GM19023 (cell line): ENCODE results near the gene STARD5.
A peak's percentile ranks its signal among the peaks of the same experiment; 100 is the strongest.

Experiments used
- ATAC-seq: cut with Tn5 transposase; IDR thresholded peaks from one replicate; pipeline ENCODE4 v1.9.1; 2021; ENCODE audit warnings: mild to moderate bottlenecking, moderate library complexity; ENCODE audit not compliant: unreplicated experiment

Gene STARD5

DNA sequence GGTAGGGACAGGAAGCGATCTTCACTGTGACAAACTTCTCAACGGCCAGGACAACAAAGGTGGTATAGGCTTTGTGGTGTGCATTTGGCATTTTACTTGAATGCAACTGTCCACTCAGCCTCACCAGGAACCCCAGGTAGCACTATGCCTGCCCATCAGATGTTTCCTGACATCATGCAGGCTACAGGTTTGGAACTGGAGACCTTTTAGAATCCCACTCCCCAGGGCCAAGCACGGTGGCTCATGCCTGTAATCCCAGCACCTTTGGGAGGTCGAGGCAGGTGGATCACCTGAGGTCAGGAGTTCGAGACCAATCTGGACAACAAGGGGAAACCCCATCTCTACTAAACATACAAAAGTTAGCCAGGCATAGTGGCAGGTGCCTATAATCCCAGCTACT lies 9.6 kb downstream of the STARD5 start:
- ATAC-seq = no peak

DNA sequence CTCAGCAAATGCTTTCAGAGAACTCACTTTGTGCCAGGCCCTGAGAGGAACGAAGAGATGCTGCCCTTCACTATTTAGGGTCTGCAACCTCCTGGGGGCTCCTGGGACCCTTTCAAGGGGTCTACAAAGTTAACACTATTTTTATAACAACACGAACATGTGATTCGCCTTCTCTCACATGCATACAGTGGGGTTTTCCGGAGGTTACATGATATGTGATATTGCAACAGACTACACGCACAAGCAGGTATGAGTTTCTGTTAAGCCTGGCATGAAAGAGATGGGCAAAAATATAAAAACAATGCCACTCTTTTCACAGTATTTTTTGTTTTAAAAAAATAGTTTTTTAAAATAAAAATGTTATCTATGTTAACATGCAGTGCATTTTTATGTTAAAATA lies 10.3 kb downstream of the STARD5 start:
- no peak for ATAC-seq

DNA sequence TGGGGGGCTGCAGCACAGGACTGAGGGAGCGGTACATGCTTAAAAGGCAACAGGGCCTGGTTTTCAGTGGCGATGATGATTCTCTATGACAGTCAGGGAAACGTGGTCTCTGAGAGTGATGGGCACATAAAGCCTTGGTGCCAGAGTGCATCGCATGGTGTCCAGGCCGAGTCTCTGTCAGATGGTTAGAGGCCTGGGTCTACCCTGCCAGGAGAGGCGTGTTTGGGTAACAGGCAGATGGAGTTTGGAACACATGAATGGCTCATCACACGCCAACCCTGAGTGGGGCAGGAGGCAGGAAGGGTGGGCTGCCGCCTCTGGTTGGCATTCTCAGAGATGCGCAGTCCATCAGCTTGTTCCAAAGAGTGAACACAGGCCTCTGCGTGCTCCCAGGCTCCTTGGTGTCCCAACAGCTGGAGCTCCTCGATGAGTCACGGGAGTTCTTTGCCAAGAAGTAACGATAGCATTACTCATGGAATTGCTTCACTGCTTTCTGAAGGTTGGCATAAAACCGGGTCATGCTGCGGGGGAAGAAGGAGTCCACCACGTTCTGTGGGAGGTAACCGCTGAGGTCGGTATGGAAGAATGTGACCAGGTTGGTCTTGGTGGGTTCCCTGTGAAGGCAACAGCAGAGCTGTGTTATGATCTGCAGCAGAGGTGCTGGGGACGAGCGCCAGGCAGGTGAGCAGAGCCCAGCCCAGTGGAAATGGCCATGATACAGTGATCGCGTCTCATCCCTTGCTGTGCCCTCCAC lies 11.0 kb downstream of the STARD5 start:
- ATAC-seq = no peak

DNA sequence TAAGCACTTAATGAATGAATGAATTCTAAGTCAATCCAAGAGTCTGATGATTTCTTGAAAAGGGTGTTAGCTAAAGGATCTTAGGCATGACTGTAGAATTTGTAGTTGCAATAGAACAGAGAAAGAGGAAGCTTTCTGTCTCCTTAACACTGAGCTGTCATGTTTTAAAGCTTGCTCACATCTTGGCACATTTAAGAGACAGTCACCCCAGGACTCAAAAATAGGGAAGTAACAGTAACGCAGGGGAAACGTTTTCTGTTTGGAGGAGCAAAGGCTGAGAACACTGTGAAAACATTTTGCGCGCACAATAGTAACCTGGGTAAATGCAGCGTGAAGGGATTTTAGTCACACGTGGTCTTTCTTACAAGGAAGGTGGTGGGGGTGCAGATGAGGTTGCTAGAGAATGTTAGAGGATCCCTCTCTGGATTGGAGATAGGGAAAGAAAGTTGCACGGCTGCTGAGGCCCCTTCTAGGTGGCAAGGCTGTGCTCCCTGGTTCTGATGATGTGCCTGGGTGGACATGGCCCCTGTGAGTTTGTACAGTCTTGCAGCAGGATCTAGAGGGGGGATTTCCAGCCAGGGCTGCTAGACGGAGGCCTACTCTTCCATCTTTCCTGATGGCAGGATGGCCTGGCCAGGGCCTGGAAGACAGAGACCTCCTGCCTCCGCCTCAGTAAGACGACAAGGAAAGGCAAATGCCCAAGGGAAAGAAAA lies 12.0 kb downstream of the STARD5 start:
- ATAC-seq = no peak

DNA sequence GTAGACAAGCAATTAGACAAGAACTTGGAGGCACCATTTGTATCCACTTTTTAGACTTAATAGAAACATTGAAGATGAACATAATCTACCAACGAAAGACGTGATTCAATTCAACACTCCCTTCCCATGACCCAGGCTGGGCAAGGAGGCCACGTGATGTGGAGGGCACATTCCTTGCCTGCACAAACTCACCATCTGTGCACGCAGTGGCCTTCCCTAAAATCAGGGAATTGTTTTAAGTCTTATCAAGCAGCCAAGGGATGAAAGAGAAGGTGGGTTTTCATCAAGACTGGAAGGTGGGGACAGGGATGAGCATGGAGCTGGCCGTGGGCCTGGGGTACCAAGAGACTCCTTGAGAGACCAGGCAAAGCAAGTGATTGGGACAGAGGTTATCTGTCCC lies 13.5 kb downstream of the STARD5 start:
- ATAC-seq = no peak

DNA sequence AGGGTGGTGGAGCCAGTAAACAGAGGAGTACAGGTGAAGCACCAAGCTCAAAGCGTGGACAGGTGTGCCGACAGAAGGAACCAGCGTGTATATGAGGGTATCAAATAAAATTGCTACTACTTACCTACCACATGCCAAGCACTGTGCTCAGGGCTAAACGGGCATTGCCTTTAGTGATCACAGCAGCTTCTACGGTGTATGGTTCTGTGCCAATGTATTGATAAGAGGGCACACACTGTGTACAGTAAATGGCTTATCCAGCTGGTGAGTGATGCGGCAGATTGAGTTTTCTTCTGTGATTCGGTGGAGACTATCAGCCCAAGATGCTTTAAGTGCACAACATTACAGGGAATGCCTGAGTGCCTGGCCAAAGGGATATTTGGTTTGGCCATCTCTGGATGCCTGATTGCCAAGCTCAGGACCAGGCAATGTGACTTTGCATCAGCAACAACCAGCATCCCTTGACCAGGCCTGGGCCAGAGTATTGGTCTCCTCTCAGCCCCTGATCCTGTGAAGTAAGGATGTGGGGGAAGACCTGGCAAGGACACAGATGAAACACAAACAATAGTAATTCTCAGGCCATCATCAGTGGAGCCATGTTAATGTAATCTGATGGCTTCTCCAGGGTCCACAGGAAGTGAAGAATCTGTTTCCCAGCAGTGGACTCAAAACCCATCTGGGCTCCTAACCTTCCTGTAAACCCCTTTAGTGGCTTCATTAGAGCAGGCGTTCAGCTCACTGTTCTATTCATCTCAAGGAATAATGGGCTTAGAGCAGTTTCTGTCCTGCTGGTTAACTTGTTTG lies 14.1 kb downstream of the STARD5 start:
- ATAC-seq = no peak

DNA sequence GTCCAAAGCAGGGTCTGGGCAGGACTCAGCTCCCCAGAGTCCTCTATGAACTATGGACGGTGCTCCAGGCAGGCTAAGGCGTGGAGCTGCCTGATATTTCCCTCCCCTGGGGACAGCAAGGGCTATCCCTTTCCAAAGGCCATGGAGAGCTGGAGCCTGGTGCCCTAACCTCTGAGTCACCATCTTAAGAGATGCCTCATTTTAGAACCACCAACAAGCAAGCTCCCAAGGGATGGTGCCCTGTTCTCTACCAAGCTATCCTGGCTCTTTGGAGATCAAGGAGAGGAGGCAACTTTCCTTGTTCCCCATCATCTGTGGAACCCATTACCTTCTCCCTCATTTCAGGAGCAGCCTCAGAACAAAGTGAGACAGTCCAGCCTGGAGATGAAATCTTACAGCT lies 15.7 kb downstream of the STARD5 start:
- no peak for ATAC-seq

DNA sequence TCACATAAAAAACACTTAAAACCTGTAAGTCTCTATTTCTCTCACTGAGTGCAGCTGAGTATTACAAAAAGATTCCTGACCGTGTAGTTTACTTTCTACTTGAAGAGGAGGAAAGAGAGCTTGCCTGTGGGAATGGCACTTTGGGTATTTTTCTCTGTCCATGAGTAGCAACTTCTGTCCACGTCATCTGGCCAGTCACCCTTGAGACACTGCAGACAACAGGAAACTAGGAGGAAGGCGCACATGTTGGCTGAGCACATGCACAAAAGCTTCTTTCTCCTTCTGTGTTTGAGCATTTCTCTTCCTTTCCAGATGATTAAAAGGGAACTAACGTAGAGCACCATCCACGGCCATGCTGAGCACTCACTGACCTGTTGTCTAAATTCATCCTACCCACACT lies 19.7 kb downstream of the STARD5 start:
- no peak for ATAC-seq

DNA sequence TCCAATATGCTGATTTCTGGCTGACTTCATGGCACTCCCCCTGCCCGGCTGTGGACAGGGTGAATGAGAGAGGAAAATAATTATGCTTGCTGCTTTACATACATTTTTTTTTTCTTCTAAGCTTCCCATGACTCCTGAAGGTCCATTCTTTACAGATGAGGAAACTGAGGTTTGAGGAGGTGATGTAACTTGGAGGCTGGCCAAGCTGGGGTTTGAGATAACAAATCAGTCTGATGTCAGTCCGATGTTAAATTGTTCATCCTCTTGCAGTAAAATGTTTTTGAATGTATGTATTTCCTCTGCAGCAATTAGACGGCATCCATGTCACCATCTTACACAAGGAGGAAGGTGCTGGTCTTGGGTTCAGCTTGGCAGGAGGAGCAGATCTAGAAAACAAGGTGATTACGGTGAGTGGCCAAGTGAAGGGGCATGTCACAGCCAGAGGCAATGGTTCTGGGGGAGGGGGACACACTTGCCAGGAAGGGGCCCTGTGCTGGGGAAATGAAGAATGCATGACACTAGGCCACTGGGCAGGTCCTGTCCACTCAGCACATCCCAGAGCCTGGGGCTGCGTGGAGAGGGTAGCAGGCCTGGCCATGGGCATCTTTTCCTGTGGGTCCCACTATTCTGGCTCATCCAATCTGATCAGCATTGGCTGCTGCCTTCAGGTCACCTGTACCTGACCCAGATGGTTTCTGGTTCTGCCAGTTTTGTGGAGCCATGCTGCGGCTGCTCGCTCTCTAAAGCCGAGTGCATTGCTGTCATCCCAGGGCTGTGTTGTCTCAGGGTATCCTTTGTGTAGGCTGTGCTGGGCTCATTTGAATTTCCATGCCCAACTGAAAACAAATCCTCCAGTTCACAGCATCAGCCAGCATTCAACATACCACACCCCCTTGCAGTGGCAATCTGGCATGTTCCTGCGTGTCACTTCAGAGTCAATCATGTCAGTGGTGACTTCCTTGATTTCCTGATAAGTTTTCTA lies 20.4 kb downstream of the STARD5 start:
- ATAC-seq = no peak

DNA sequence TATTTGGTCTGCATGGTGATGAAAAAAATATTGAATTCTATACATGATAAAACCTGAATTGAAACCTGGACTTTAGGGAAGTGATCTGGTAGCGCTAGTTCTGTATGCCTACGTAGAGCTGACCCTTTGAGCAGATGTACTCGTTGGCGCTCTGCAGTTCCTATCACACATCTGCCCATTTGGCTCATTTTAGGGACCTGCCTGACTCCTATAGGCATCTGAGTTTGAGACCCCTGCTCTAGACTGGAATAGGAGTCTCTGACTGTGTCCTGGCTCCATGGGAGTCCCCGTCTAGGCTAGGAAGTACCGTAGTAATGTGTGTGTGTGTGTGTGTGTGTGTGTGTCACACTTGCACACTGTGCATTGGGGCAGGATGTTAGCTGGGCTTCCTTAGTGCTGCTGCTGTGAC lies 21.2 kb downstream of the STARD5 start:
- ATAC-seq = no peak

DNA sequence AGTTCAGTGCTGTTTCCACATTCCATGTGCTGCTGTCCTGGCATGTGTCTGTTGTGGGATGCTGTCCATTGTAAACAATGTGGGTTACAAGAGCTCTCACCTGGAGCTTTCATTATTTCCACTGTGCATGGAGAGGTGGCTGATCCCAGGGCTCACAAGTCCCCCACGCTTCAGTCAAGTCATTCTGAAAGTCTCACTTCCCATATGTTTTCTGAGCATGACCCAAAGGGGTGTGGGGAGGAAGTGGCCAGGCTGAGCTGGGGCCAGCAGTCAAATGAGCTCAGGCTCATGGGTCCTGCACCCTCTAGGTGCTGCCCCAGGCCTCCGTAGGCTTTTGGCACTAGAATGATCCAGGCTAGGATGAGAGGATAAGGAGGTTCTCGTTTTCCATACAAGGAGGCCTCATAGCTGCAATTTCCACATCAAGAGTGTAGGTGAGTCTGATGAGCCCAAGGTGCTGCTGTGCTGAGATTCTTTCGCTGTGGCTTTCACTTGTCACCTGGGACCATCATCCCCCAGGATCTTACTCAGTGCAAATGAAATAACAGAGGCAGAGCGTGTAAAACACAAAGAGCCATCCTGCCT lies 22.0 kb downstream of the STARD5 start:
- peak; percentile 79 for ATAC-seq

DNA sequence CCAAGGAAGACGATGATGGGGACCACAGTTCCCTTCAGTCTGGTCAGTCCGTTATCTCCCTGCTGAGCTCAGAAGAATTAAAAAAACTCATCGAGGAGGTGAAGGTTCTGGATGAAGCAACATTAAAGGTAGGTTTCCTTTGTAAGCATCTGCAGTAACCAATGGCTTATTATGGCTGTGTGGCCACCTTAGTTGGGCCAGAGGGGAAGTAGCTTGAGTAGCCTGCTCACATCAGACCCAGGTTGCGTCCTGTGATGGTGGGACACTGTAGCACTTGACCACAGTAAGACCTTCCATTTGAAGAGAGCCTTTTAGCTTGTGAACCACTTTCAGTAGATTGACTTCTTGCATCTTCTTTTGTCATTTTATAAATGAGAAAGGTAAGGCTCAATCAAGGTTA lies 22.6 kb downstream of the STARD5 start:
- no peak for ATAC-seq

DNA sequence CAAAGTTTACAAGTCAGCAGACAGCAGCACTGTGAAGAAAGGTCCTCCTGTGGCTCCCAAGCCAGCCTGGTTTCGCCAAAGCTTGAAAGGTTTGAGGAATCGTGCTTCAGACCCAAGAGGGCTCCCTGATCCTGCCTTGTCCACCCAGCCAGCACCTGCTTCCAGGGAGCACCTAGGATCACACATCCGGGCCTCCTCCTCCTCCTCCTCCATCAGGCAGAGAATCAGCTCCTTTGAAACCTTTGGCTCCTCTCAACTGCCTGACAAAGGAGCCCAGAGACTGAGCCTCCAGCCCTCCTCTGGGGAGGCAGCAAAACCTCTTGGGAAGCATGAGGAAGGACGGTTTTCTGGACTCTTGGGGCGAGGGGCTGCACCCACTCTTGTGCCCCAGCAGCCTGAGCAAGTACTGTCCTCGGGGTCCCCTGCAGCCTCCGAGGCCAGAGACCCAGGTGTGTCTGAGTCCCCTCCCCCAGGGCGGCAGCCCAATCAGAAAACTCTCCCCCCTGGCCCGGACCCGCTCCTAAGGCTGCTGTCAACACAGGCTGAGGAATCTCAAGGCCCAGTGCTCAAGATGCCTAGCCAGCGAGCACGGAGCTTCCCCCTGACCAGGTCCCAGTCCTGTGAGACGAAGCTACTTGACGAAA lies 24.2 kb downstream of the STARD5 start:
- no peak for ATAC-seq

DNA sequence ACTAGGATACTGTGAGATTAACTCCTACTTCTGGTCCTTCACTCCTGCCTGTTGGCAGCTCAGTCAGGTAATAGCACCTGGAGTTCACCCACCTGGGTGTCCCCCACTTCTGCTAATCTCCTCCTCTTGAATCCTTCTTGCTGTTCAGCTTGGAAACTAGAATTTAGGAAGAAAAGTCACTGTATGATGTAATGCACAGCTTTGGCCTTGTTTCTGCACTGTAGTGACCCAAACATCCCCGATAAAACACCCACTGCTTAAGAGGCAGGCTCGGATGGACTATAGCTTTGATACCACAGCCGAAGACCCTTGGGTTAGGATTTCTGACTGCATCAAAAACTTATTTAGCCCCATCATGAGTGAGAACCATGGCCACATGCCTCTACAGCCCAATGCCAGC lies 24.8 kb downstream of the STARD5 start:
- ATAC-seq = no peak

DNA sequence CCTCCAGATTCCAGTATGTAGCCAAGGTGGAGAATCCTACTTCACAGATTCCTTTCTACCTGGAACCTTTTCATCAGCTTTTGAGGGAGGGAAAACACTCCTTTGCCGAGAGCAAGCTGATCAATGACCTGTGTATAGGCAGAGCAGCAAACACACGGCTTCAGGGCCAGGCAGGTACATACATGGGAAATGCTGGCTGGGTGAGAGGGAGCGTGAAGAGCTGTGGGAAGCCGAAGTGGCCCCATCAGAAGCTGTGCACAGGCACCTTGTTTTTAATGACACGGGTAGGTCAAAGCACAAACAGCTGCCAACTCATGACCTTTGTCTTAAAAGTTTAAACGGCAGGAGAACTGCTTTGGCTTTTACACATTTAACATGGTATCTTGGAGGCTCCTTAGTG lies 25.3 kb downstream of the STARD5 start:
- ATAC-seq = no peak

DNA sequence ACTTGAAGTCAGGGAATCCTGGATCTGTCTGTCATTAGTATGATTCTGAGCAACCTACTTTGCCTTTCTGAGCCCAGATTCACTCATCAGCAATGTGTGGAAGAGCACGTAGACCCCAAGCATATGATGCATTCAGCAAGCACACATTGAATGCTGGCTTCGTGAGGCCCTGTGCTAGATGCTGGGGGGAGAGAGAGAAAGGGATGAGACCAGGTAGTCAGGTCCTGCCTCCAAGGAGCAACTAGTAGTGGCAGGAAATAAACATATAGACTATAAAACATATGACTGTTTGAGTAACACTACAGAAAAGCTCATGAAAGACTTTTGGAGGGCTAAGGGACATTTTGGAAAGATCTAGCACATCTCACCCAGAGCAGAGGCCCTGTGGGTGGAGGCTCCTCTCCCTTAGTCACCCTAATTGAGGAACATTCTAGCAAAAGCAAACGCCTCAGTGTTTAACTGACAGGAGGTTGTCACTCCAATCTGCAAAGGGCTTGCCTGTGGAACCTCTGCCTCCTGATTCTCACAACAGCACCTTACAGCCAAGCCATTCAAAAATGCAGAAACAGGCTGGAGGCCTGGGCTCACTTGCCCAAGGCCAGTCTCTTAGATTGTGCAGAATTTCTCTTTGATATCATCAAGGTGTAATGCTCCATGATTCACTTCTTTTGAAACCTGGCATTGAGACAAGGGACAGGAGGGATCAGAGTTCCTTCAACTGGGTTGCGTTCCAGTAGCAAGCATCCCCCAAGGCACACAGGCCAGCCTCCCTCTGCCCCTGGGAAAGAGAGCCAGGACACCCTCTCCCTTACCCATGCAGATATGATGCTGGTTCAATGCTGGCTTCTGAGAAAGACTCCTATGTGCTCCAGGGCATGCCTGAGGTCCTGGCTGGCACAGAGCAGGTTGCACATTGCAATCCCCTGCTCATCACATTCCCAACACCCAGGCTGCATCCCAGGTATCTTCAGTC lies 26.1 kb downstream of the STARD5 start:
- no peak for ATAC-seq

DNA sequence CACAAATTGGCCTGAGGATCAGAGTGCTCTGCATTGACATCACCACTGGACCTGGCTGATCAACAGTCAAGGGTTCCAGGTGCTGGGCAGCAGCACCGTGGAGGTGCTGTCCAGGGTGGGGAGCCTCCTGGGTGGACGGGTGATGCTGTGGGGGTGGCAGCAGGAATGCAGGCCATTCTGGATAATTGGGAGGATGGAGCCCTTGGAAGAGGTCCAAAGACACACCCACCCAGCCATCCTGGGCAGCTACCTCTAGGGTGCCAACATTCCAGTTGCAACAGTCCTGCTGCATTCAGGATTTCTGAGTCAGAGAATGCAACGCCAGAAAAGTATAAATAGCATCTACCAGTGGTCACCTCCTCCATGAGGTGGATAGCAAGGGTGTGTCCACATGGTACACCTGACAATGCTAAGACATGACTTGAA lies 26.8 kb downstream of the STARD5 start:
- ATAC-seq = no peak

DNA sequence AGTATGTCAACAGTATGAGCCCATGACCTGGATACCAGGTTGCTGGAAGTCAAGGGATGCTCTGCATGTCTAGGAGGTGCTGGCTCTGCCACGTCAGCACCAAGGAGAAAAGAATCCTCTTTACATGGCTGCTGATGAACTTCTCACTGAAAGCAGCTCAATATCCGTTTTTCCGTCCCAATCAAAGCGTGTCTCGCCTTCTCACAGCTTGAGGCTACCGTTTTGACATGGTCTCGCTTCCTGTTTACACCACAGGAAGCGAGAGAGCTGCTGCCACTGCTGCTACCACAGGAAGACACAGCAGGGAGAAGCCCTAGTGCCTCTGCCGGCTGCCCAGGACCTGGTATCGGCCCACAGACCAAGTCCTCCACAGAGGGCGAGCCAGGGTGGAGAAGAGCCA lies 27.3 kb downstream of the STARD5 start:
- peak; percentile 42 for ATAC-seq

DNA sequence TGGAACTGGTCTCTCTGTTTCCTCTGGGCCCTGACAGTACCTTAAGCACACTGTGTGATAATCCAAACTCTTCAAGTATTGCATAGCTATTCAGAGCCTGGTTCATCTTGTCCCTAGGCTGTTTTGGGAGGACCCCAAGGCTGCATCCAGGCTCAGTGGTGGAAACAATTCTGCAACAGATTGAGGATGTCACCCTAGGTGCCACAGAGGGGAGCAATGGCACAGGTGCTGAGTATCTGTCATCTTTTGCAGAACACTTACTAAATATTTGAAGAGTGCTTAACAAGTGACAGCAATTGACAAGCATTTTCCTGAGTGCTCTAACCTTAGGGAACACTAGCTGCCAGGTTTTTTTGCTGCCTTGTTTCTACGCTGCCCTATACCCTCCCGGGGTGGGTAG lies 27.8 kb downstream of the STARD5 start:
- ATAC-seq = no peak
